H1 (cell line): ENCODE data around the gene B3GNT2.

Experiments
- BCL11A ChIP-seq, 2 experiments: IDR thresholded peaks; one replicate each; pipeline ENCODE4 v1.6.1; 2011; ENCODE audit warnings: low read depth in 2 of 2, low read length in 2 of 2, mild to moderate bottlenecking in 2 of 2
- CTCF ChIP-seq, 3 experiments: IDR thresholded peaks; 1 replicate in 2 of 3; 2 replicates in 1 of 3; pipeline versions ENCODE4 v1.5.1 to v1.6.1; 2011; ENCODE audit warnings: low read length in 3 of 3, mild to moderate bottlenecking in 3 of 3, inconsistent platforms in 2 of 3, low read depth in 1 of 3, moderate library complexity in 1 of 3; ENCODE audit not compliant: insufficient read depth in 1 of 3; ENCODE audit errors: control extremely low read depth in 1 of 3
- EZH2 ChIP-seq: fragments of 200-600 bp; sonication (generic); IDR thresholded peaks from 2 replicates; pipeline ENCODE4 v1.7.1; 2012; ENCODE audit warnings: low read depth, mild to moderate bottlenecking, moderate library complexity, low read length, inconsistent platforms; ENCODE audit not compliant: severe bottlenecking
- HDAC2 ChIP-seq, 2 experiments: fragments of 300-600 bp in 1 of 2; sonication (generic) in 1 of 2; IDR thresholded peaks; 2 replicates each; pipeline ENCODE4 v1.6.1; 2011 to 2012; ENCODE audit warnings: low read depth in 2 of 2, low read length in 2 of 2, mild to moderate bottlenecking in 2 of 2, moderate library complexity in 2 of 2, borderline replicate concordance in 1 of 2, inconsistent platforms in 1 of 2
- JUN ChIP-seq: IDR thresholded peaks from 2 replicates; pipeline ENCODE4 v1.6.1; 2011; ENCODE audit warnings: low read depth, mild to moderate bottlenecking, improper control_type of control experiment, low read length
- POLR2AphosphoS5 ChIP-seq: IDR thresholded peaks from 2 replicates; pipeline ENCODE4 v1.6.1; 2011; ENCODE audit warnings: low read depth, low read length
- RAD21 ChIP-seq, 2 experiments: IDR thresholded peaks in 1 of 2; conservative IDR thresholded peaks in 1 of 2; 2 replicates each; pipeline ENCODE4 v1.6.1; 2011; ENCODE audit warnings: low read depth in 2 of 2, low read length in 2 of 2, improper control_type of control experiment in 1 of 2, inconsistent platforms in 1 of 2, mild to moderate bottlenecking in 1 of 2, moderate library complexity in 1 of 2
- TAF1 ChIP-seq: IDR thresholded peaks from 2 replicates; pipeline ENCODE4 v1.6.1; 2011; ENCODE audit warnings: mild to moderate bottlenecking, low read depth, low read length
- USF2 ChIP-seq: IDR thresholded peaks from 2 replicates; pipeline ENCODE4 v1.6.1; 2011; ENCODE audit warnings: low read length, improper control_type of control experiment
- YY1 ChIP-seq: IDR thresholded peaks from 2 replicates; pipeline ENCODE4 v1.6.1; 2011; ENCODE audit warnings: low read depth, mild to moderate bottlenecking, low read length

DNA sequence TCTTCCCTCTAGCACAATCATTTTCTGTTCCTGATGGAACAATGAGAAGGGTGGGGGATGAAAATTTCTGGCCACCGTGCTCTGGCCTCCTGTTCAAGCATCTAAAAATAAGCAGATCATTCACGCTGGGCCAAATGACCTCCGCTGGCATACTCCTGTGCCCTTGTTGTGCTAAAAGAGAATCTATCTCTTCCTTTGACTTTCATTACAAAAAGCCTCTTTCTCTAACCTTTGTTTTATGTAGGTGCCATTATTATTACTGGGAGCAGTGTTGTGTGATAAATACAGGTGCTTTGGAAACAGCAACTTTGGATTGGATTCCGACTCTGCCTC, 44.6 kb upstream of the B3GNT2 start:
- TF ChIP-seq BCL11A (IDR thresholded peaks at IDR 0.05; ENCODE audit: low read depth in 2 of 2, low read length in 2 of 2): no peak
- no peak for TF ChIP-seq USF2
- no peak for TF ChIP-seq CTCF (IDR thresholded peaks at IDR 0.05; ENCODE audit: control extremely low read depth in 1 of 3, insufficient read depth in 1 of 3, low read depth in 1 of 3, low read length in 3 of 3)
- no peak for TF ChIP-seq JUN
- TF ChIP-seq EZH2: no peak
- no peak for TF ChIP-seq RAD21 (IDR thresholded peaks at IDR 0.05 in 1 of 2, conservative IDR thresholded peaks at IDR 0.05 in 1 of 2; ENCODE audit: low read depth in 2 of 2, low read length in 2 of 2)
- TF ChIP-seq HDAC2 (IDR thresholded peaks at IDR 0.05; ENCODE audit: borderline replicate concordance in 1 of 2, low read depth in 2 of 2, low read length in 2 of 2): no peak
- TF ChIP-seq TAF1: no peak
- TF ChIP-seq YY1: no peak
- TF ChIP-seq POLR2AphosphoS5: no peak
